ENCODE data around the gene NEU2.

Gene NEU2

GRCh38 chr2:233040571-233040970 is 8.1 kb downstream of the NEU2 start:
- Histone ChIP-seq H3K9me2 (replicated peaks; ENCODE audit: insufficient read depth, low read length) (no peaks in the 10 kb centered on the region), H3K9ac (ENCODE audit: low read length) (no peak overlapping the region), H3F3A (ENCODE audit: insufficient read depth, low read length) (no peaks in the 10 kb centered on the region), H4K20me1 (ENCODE audit: insufficient read depth, low read length) (no peaks in the 10 kb centered on the region), H3K4me2 (ENCODE audit: low read depth, low read length) (no peak overlapping the region), H2AFZ (ENCODE audit: low read length) (no peak overlapping the region), H3K9me3 (replicated peaks; ENCODE audit: insufficient read depth, low read length) (no peaks in the 10 kb centered on the region), H3K4me1 (ENCODE audit: low read length) (no peaks in the 10 kb centered on the region), H3K27me3 (replicated peaks; ENCODE audit: insufficient read depth, low read length) (no peaks in the 10 kb centered on the region), H3K4me3 (ENCODE audit: low read length) (no peak overlapping the region), H3K79me2 (ENCODE audit: low read length) (no peaks in the 10 kb centered on the region), H3K36me3 (replicated peaks; ENCODE audit: insufficient read depth, low read length) (no peaks in the 10 kb centered on the region), H3K27ac (ENCODE audit: low read length) (no peak overlapping the region)
- DNase-seq, result no peak
- TF ChIP-seq EZH2phosphoT487 (IDR thresholded peaks at IDR 0.05; ENCODE audit: low read length) (no peak), EZH2 (optimal IDR thresholded peaks at IDR 0.05; ENCODE audit: low read depth, low read length) (no peak)
- TF ChIP-seq, protein P1, sequence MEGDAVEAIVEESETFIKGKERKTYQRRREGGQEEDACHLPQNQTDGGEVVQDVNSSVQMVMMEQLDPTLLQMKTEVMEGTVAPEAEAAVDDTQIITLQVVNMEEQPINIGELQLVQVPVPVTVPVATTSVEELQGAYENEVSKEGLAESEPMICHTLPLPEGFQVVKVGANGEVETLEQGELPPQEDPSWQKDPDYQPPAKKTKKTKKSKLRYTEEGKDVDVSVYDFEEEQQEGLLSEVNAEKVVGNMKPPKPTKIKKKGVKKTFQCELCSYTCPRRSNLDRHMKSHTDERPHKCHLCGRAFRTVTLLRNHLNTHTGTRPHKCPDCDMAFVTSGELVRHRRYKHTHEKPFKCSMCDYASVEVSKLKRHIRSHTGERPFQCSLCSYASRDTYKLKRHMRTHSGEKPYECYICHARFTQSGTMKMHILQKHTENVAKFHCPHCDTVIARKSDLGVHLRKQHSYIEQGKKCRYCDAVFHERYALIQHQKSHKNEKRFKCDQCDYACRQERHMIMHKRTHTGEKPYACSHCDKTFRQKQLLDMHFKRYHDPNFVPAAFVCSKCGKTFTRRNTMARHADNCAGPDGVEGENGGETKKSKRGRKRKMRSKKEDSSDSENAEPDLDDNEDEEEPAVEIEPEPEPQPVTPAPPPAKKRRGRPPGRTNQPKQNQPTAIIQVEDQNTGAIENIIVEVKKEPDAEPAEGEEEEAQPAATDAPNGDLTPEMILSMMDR (IDR thresholded peaks at IDR 0.05; ENCODE audit: low read length), result no peak

- H3K4me1 ChIP-seq (ENCODE audit: low read length), result no peaks in the 10 kb centered on the region
- H3K27ac ChIP-seq (ENCODE audit: low read length), result no peak overlapping the region
- no peak overlapping the region for H2AFZ ChIP-seq (ENCODE audit: low read length)
- H3F3A ChIP-seq (ENCODE audit: insufficient read depth, low read length), result no peaks in the 10 kb centered on the region
- no peak overlapping the region for H3K4me3 ChIP-seq (ENCODE audit: low read length)
- H3K36me3 ChIP-seq (replicated peaks; ENCODE audit: insufficient read depth, low read length), result no peaks in the 10 kb centered on the region
- no peak overlapping the region for H3K4me2 ChIP-seq (ENCODE audit: low read depth, low read length)
- no peaks in the 10 kb centered on the region for H3K9me2 ChIP-seq (replicated peaks; ENCODE audit: insufficient read depth, low read length)
- no peaks in the 10 kb centered on the region for H3K9me3 ChIP-seq (replicated peaks; ENCODE audit: insufficient read depth, low read length)
- H3K9ac ChIP-seq (ENCODE audit: low read length), result no peak overlapping the region
- H4K20me1 ChIP-seq (ENCODE audit: insufficient read depth, low read length), result no peaks in the 10 kb centered on the region
- H3K27me3 ChIP-seq (replicated peaks; ENCODE audit: insufficient read depth, low read length), result no peaks in the 10 kb centered on the region
- H3K79me2 ChIP-seq (ENCODE audit: low read length), result no peaks in the 10 kb centered on the region
- no peak for DNase-seq
- TF ChIP-seq, protein P1 (IDR thresholded peaks at IDR 0.05; ENCODE audit: low read length), result no peak
Observed at GRCh38 chr2:233041722-233042323, 9.4 kb downstream of the NEU2 start.

DNA sequence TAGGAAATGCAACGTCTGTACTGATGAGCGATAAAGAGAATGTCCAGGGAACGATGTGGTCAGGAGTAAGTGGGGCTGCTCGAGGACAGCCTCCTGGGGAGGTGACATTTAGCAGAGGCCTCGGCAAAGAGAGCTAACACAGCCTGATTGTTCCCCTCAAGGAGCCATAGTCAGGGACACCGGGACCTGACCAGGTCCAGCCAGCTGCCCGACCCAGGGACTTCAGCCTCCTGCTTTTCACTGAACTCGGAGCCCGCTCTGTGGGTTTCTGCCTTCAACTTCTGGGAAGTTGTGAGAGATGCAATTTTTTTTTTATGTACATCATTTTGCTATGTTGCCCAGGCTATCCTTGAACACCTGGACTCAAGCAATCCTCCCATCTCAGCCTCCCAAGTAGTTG is 10.1 kb downstream of the NEU2 start:
- H3K9ac ChIP-seq (ENCODE audit: low read length), result no peak overlapping the region
- no peak overlapping the region for H3K27ac ChIP-seq (ENCODE audit: low read length)
- no peaks in the 10 kb centered on the region for H3K79me2 ChIP-seq (ENCODE audit: low read length)
- no peaks in the 10 kb centered on the region for H3K27me3 ChIP-seq (replicated peaks; ENCODE audit: insufficient read depth, low read length)
- H3F3A ChIP-seq (ENCODE audit: insufficient read depth, low read length), result no peaks in the 10 kb centered on the region
- H3K4me3 ChIP-seq (ENCODE audit: low read length), result no peak overlapping the region
- H3K4me1 ChIP-seq (ENCODE audit: low read length), result no peaks in the 10 kb centered on the region
- no peaks in the 10 kb centered on the region for H3K9me2 ChIP-seq (replicated peaks; ENCODE audit: insufficient read depth, low read length)
- H2AFZ ChIP-seq (ENCODE audit: low read length), result no peak overlapping the region
- H3K4me2 ChIP-seq (ENCODE audit: low read depth, low read length), result no peak overlapping the region
- H3K9me3 ChIP-seq (replicated peaks; ENCODE audit: insufficient read depth, low read length), result no peaks in the 10 kb centered on the region
- TF ChIP-seq EZH2 (optimal IDR thresholded peaks at IDR 0.05; ENCODE audit: low read depth, low read length) (no peak), EZH2phosphoT487 (IDR thresholded peaks at IDR 0.05; ENCODE audit: low read length) (no peak)
- TF ChIP-seq, protein P1 (IDR thresholded peaks at IDR 0.05; ENCODE audit: low read length), result no peak
- DNase-seq, result no peak
- no peaks in the 10 kb centered on the region for H4K20me1 ChIP-seq (ENCODE audit: insufficient read depth, low read length)
- no peaks in the 10 kb centered on the region for H3K36me3 ChIP-seq (replicated peaks; ENCODE audit: insufficient read depth, low read length)
